ENCODE data around the gene SMYD5. TPM values are rescaled to one million over a fixed set of nuclear protein-coding genes. Genes with fewer than 3 reads are reported as not detected.

Gene SMYD5
- polyA plus RNA-seq, 1 experiment = 19.5 TPM

DNA sequence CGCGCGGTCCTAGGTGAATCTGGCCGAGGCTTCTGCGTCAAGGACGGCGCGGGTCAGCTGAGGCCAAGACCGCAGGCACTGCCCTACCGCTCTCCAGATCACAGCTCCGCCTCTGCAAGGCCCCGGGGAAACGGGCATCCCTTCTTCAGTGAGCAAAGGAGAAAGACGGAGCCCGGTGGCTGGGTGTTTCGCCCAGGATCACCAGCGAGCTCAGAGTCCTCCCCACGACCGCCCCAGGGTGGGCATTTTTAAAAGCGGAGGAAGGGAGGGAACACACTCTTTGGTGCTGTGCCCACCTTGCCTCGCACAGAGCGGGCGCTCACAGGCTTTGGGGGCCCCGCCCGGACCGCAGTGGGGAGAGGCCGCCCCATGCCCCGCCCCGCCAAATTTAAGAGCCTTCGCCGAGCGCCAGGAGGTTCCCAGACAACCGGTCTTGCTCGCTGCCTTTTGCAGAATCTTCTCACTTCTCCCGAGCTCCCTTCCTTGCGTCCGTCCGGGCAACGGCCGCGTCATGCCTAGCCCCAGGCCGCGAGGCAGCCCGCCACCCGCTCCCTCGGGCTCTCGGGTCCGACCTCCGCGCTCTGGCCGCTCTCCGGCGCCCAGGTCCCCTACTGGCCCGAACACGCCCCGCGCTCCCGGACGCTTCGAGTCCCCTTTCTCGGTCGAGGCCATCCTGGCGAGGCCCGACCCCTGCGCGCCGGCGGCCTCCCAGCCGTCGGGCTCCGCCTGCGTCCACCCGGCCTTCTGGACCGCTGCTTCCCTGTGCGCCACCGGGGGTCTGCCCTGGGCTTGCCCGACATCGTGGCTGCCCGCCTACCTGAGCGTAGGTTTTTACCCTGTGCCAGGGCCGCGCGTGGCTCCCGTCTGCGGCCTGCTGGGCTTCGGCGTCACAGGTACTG lies 11.6 kb upstream of the SMYD5 start, which contains the start of gene NOTO:
TSS of gene NOTO (plus strand) at position 419 of the 899 bp plus-strand sequence. CDS start at position 512, 93 bp downstream.
- TF ChIP-seq, protein P1, sequence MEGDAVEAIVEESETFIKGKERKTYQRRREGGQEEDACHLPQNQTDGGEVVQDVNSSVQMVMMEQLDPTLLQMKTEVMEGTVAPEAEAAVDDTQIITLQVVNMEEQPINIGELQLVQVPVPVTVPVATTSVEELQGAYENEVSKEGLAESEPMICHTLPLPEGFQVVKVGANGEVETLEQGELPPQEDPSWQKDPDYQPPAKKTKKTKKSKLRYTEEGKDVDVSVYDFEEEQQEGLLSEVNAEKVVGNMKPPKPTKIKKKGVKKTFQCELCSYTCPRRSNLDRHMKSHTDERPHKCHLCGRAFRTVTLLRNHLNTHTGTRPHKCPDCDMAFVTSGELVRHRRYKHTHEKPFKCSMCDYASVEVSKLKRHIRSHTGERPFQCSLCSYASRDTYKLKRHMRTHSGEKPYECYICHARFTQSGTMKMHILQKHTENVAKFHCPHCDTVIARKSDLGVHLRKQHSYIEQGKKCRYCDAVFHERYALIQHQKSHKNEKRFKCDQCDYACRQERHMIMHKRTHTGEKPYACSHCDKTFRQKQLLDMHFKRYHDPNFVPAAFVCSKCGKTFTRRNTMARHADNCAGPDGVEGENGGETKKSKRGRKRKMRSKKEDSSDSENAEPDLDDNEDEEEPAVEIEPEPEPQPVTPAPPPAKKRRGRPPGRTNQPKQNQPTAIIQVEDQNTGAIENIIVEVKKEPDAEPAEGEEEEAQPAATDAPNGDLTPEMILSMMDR (IDR thresholded peaks at IDR 0.05; ENCODE audit: insufficient read depth, low read depth, low read length) = no peak
- no peak for DNase-seq (ENCODE audit: low read depth)
- ChIA-PET CTCF (interaction anchor here (1.2 to 4.5 kb wide), 4 partner anchors 10 to 38 kb away, joined by 3 to 16 read pairs (median 3); no protein-coding TSS in a partner anchor), POLR2A (no interaction called here)
- Histone ChIP-seq H3K27me3 (ENCODE audit: control insufficient read depth, insufficient read depth, low read length) (peaks cover 31% of the 10 kb centered on the region), H3K4me3 (ENCODE audit: low read depth, low read length) (no peak within 1 kb of the TSS), H3K36me3 (ENCODE audit: control insufficient read depth, insufficient read depth, low read length) (no peaks in the 10 kb centered on the region)

DNA sequence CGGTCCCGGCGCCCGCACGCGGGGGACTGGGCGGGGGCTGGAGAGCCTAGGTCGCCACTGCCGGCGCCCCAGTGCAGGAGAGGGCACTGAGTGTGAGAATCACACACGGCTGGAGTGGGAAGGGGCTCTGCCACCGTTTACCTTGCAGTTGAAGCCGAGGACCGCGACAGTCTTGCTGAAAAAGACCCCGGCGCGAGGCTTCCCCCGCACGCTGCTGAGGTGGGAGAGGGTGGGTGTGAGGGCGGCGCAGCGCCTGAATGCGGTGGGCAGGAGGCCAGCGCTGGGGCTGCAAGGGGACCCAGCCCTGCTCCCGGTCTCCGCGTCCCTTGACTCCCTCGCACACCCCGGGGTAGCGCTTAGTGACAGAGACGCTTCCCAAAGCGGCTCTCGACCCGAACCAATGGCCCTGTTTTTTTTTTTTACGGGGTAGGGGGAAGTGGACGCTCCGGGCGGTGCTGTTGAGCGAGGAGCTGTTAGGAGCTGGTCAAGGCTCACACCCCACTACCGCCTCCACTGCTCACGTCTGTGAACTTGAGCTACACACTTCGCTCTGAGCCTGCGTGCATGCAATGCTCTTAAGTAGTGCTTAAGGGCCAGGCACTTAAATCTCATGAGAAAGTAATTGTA lies 10.9 kb upstream of the SMYD5 start:
- peaks cover 31% of the 10 kb centered on the region for H3K27me3 ChIP-seq (ENCODE audit: control insufficient read depth, insufficient read depth, low read length)
- no peak for DNase-seq (ENCODE audit: low read depth)
- ChIA-PET POLR2A (no interaction called here), CTCF (interaction anchor here (1.4 to 4.5 kb wide), 2 partner anchors 9 to 26 kb away, joined by 3 to 16 read pairs; no protein-coding TSS in a partner anchor)
- H3K4me3 ChIP-seq (ENCODE audit: low read depth, low read length) = no peak overlapping the region
- TF ChIP-seq, protein P1 (IDR thresholded peaks at IDR 0.05; ENCODE audit: insufficient read depth, low read depth, low read length) = no peak
- no peaks in the 10 kb centered on the region for H3K36me3 ChIP-seq (ENCODE audit: control insufficient read depth, insufficient read depth, low read length)

DNA sequence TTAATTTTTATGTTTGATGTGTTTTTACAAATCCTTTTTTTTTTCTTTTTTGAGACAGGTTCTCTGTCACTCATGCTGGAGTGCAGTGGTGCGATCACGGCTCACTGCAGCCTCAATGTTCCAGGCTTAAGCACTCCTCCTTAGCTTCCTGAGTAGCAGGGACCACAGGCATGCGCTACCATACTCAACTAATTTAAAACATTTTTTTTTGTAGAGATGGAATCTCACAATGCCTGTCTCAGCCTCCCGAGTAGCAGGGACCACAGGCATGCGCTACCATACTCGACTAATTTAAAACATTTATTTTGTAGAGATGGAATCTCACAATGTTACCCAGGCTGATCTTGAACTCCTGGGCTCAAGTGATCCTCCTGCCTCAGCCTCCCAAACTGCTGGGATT lies 8.4 kb upstream of the SMYD5 start:
- Histone ChIP-seq H3K36me3 (ENCODE audit: control insufficient read depth, insufficient read depth, low read length) (no peaks in the 10 kb centered on the region), H3K27me3 (ENCODE audit: control insufficient read depth, insufficient read depth, low read length) (peaks cover 29% of the 10 kb centered on the region), H3K4me3 (ENCODE audit: low read depth, low read length) (no peak overlapping the region)
- CTCF ChIA-PET = interaction anchor here (0.6 to 1.5 kb wide), 7 partner anchors 17 to 1394 kb away, joined by 3 to 6 read pairs (median 3); no protein-coding TSS in a partner anchor
- DNase-seq (ENCODE audit: low read depth) = peak; percentile 55
- TF ChIP-seq, protein P1 (IDR thresholded peaks at IDR 0.05; ENCODE audit: insufficient read depth, low read depth, low read length) = no peak
- POLR2A ChIA-PET = no interaction called here

DNA sequence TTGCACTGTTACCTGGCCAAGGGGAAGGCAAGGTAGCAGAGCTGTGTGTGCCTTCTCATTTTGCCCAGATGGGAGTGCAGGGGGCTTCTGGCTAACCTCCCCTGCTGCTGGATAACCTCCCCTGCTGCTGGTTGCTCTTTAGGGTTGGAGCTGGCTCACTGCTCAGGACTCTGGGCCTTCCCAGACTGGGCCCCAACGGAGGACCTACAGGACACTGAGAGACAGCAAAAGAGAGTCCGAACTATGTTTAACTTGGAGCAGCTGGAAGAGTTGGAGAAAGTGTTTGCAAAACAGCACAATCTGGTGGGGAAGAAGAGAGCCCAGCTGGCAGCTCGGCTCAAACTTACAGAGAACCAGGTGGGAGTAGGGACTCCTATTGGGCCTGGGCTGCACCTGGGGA lies 5.8 kb upstream of the SMYD5 start:
- H3K36me3 ChIP-seq (ENCODE audit: control insufficient read depth, insufficient read depth, low read length) = no peaks in the 10 kb centered on the region
- CTCF ChIA-PET = interaction anchor here (1.9 kb wide), 1 partner anchor 31 kb away, joined by 8 read pairs; no protein-coding TSS in a partner anchor
- POLR2A ChIA-PET = no interaction called here

More for the DNA sequence above, 5.8 kb upstream of the SMYD5 start:
- Histone ChIP-seq H3K27me3 (ENCODE audit: control insufficient read depth, insufficient read depth, low read length) (peaks cover 20% of the 10 kb centered on the region), H3K4me3 (ENCODE audit: low read depth, low read length) (no peak overlapping the region)
- TF ChIP-seq, protein P1 (IDR thresholded peaks at IDR 0.05; ENCODE audit: insufficient read depth, low read depth, low read length) = no peak
- no peak for DNase-seq (ENCODE audit: low read depth)

All from BJ (cell line).